ENCODE measurements around the gene SLC9A8.
"Not testable (repeated sequence)": the region's sequence is repeated elsewhere in the genome, so short reads cannot be mapped to it uniquely, and the experiment has no call there.

The SLC9A8 gene

DNA sequence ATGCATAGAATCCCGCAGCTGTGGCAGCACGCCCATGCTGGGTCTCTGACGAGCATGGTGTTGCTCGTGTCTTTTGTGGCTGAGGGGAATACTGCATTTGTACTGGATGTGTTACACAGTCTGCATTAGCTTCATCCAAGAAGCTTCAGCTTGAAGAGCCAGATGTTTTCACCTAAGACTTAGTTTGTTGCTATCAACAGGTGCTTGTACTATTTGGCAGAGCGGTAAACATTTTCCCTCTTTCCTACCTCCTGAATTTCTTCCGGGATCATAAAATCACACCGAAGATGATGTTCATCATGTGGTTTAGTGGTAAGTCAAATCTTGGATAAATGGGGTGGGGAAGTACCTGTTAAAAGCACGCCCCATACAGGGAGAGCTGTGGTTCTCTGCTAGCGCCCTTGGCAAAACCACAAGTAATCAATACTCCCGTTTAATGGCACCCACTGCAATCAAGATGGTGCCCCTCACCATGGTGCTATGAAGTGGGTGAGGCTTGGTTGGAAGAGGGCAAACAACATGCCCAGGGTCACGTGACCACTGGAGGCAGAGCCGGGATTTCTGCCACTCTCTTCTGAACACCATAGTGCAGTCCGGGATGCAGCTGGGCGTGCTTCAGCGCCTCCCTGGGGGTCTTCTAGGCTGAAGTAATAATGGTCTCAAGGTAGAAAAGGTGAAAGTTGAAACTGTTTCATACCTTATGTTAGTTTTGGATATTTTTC lies 68.3 kb downstream of the SLC9A8 start:
- no peak for DNase-seq

GRCh38 chr20:49882171-49882970 lies 69.7 kb downstream of the SLC9A8 start:
- DNase-seq = no peak

- DNase-seq = no peak
Observed at GRCh38 chr20:49883246-49883802, 70.7 kb downstream of the SLC9A8 start.

GRCh38 chr20:49885558-49886332 lies 73.1 kb downstream of the SLC9A8 start:
- DNase-seq = no peak

- DNase-seq = no peak
Observed at GRCh38 chr20:49886571-49887213, 74.1 kb downstream of the SLC9A8 start.

GRCh38 chr20:49887251-49888211 lies 74.9 kb downstream of the SLC9A8 start:
- DNase-seq = no peak

DNA sequence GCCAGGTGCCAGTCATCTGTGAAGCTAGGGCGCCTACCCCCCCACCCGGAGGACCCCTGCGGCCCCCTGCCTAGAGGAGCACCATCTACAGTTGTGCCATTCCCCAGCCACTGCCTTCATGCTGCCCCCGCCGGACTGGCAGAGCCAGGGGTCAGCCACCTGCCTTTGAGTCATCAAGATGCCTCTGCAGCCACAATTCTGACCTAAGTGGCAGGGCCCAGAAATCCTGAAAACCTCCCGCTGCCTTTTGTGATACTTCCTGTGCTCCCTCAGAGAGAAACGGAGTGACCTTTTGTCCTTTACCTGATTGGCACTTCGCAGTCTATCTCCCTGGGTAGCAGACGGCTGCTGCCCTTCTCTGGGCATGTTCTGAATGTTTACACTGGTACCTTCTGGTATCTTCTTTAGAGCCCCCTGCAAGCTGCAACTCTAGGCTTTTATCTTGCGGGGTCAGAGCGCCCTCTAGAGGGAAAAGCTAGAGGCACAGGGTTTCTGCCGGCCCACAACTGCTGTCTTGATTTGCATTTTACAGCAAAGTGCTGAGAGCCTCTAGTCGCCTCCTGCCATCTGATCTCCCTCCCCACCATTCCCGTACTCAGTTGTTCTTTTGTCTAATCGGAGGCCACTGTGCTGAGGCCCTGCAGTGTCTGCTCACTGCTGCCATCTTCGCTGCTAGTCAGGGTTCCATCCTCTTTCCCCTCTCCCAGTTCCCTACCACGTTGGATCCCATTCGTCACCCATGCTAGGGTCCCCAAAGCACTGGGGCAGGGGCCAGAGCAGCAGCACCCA lies 75.8 kb downstream of the SLC9A8 start:
- peak; percentile 62 for DNase-seq

GRCh38 chr20:49889001-49889934 lies 76.6 kb downstream of the SLC9A8 start:
- DNase-seq = no peak

- no peak for DNase-seq
Observed at GRCh38 chr20:49889935-49890333, 77.3 kb downstream of the SLC9A8 start.

GRCh38 chr20:49890471-49891361 lies 78.1 kb downstream of the SLC9A8 start:
- DNase-seq = no peak

DNA sequence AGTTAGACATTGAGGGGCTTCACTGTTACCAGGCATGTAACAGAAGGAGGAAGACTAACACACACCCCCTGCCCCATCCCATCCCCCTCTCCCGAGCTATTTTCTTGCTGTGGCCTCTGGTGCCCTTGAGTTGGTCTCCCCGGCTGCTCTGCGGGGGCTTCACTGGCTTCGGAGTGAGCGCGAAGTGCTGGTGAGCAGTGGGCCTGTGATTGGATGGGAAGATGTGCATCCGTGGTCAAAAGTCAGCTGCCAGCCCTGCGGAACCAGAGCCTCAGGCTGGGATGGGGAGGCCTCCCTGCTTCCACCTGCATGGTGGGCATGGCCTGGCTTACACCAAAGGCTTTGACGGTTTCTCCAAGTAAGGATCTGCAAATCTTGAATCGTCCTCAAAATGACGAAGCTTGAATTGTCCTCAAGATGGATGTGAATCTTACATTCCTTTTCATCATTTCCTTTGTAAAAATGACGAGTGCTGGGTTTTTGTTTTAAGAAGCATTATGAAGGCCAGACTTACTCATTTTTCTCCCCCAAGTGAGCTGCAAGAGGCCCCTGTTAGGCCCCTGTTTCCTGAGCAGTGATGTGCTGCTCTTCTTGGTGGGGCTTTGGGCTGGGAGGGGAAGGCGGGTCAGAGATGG lies 79.0 kb downstream of the SLC9A8 start:
- no peak for DNase-seq

DNA sequence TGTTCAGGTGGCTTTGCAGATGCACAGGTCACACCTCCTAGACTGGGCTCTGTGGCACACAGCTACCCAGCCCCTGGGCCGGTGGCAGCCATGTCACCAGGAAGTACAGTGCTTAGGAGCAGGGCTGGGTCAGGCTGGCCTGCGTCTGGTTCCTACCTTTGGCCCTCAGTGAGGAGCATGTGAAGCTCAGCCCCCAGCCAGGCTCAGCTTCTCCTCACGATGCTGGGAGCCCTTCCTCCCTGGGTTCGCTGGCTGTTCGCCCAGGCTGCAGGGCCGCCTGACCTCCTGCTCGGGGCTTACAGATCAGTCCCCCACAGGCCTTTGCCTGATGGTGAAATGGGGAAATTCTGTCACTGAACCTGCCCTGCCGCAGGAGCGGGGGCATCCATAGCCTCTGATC lies 79.6 kb downstream of the SLC9A8 start:
- DNase-seq = no peak

DNA sequence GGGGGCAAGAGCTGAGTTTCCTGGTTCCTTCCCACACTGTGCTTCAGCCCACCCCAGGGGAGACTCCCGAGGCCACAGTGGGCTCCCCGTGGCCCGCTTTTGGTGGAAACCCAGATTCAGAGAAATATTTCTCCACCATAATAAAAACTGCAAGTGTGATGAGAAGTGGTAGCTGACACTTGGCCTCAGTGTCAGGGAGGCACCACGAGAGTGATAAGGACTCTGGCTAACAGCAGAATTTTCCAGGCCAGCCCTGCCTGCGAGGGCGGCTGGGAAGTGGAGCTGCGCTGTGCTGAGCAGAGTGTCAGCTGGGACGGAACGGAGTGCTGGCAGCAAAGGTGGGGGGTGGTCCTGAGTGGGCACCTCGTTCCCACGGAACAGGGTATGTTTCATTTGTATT lies 80.2 kb downstream of the SLC9A8 start:
- no peak for DNase-seq

DNA sequence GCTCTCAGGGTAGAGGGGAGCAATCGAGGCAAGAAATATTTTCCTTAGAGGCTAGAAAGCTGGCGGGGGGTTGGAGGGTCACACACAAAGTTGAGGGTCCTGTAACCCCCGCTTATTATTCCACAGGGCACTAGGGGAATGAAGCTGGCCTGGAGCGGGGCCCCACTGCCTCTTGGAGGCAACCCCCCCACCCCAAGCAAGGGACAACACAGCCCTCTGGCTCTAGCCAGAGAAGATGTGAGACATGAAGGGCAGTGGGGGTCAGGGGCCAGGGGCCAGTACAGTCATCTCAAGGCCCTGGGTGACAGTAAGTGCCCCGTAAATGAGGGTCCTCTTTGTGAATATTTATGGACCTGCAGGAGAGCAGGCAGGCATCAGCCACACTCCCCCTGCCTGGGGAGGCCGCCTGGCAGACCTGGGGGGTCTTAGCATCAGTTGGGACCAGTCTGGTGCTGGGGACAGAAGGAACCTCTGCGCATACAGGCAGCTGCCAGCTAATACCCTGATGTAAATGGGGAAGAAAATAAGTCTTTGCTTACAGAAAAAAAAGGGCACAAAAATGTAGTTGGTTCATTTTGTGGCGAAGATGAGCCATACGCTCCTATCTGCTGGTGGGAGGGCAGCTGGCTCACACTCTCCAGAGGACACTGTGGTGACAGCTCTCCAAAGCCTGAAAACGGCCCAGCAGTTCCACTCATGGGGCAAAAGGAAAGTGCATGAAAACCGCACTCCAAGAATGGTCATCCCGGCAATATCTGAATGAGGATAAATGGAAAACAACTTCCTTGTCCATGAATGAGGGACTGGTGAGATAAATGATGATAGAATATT lies 80.8 kb downstream of the SLC9A8 start:
- no peak for DNase-seq

DNA sequence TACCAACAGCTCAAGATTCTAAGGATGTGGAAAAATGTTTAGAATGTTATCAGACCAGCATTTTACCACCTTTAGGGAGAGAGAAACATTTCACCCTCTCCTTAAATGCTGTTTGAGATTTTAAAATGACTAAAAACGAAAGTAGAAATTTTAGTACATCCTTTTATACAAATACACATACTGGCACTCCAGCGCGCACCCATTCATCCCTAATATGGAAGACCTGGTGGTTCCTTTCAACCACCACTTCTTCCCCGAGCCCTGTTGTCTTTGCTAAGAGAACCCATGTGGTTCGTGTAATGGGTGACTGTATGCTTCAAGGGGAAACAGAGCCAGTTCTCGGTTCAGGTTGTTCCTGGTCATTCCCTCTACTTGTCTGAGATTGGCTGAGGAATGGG lies 81.4 kb downstream of the SLC9A8 start:
- DNase-seq = no peak

DNA sequence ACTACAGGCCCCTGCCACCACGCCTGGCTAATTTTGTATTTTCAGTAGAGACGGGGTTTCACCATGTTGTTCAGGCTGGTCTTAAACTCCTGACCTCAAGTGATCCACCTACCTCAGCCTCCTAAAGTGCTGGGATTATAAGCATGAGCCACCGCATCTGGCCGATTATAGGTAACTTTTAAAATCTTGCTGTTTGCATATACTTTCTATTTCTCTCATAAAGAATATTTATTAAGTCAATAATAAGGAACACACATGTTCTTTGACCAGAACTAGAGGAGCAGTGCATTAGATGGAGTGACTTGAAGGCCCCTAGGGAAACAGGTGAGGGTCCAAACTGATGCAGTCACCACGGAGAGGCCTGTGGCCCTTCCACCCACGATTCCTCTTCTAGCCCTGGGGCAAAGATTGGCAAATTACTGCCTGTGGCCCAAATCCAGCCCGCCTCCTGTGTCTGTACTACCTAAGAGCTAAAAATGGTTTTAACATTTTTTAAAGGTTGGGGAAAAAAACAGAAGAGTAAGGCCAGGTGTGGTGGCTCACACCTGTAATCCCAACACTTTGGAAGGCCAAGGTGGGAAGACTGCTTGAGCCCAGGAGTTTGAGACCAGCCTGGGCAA lies 83.0 kb downstream of the SLC9A8 start:
- not testable (repeated sequence) for DNase-seq

DNA sequence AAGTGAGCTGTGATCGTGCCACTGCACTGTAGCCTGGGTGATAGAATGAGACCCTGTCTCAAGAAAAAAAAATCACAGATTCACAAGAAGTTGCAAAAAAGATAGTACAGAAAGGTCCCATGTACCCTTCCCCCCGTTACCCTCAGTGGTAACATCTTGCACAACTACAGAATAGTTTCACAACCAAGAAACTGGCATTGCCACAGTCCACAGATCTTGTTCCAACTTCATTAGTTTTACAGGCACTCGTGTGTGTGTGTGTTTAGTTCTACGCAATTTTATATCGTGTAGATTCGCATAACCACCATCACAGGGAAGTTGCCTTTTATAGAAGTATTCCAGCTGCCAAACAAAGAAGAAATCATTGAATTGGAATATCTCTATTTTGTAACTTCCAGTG lies 83.6 kb downstream of the SLC9A8 start:
- DNase-seq = no peak
